CD4-positive, alpha-beta T cell treated with Interleukin-6 for 4 hours (primary cell): ENCODE data around the gene BIRC7.

Experiments used
- DNase-seq: peaks from one replicate; pipeline ENCODE4 v3.0.0-alpha.2; 2020; ENCODE audit warnings: mixed read lengths

The BIRC7 gene

GRCh38 chr20:63268671-63269439 is 33.1 kb downstream of the BIRC7 start:
- no peak for DNase-seq

GRCh38 chr20:63269724-63270123 is 34.0 kb downstream of the BIRC7 start:
- no peak for DNase-seq

DNA sequence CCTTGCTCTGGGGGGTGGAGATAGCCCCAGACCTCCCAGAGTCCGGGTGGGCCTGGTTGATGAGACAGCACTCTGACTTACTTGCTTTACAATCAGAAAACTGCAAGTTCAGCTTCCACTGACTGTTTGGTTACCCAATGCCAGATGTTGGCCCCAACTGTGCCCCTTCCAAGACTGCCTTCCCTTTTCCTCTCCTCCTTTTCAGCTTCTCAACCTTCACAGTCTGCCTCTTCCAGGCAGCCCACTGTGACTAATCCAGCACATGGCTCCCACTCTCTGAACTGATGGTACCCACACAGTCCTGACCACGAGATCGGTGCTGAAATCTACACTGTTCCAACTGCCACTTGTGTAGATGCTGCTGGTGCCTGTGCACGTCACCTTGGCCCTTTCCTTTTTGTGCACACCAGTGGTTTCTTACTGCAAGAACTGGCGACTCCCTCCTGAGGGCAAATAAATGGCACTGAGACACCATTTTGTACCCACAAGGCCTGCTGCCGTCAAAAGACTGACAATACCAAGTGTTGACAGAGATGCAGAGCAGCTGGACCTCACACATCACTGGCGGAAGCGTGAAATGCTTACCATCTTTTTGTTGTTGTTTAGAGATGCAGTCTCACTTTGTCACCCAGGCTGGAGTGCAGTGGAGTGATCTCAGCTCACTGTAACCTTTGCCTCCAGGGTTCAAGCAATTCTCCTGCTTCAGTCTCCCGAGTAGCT is 35.1 kb downstream of the BIRC7 start:
- no peak for DNase-seq

- peak; percentile 90 for DNase-seq
Observed at GRCh38 chr20:63272105-63273058, 36.7 kb downstream of the BIRC7 start, which contains the start of gene ARFGAP1. ARFGAP1 (plus strand) TSS chr20:63272813; CDS start chr20:63275581, 2,768 bp downstream.

DNA sequence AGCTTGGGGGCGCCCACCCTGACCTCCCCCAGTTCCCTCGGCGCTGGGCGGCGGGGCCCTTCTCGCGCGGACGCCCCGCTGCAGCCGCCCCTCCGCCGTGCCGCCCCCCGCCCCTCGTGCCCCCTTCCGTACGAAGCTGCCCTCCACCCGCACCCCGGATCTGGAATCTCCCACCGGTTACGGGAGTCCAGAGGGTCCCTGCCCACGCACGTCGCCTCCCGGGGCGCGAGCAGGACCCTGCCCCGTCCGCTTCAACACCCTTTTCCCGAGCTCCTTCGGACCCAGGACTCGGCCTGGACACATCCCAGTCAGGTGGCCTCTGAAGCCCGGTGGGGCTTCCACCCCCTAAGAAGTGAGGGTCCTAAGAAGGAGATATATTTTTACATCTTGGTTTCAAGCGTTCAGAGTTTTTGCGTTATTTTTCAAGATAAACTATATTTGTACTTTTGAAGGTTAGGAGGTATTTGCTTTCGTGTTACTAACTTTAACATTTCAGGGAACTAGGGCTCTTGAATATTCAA is 37.4 kb downstream of the BIRC7 start:
- DNase-seq: no peak

- DNase-seq: no peak
Observed at GRCh38 chr20:63273635-63274380, 38.1 kb downstream of the BIRC7 start.

DNA sequence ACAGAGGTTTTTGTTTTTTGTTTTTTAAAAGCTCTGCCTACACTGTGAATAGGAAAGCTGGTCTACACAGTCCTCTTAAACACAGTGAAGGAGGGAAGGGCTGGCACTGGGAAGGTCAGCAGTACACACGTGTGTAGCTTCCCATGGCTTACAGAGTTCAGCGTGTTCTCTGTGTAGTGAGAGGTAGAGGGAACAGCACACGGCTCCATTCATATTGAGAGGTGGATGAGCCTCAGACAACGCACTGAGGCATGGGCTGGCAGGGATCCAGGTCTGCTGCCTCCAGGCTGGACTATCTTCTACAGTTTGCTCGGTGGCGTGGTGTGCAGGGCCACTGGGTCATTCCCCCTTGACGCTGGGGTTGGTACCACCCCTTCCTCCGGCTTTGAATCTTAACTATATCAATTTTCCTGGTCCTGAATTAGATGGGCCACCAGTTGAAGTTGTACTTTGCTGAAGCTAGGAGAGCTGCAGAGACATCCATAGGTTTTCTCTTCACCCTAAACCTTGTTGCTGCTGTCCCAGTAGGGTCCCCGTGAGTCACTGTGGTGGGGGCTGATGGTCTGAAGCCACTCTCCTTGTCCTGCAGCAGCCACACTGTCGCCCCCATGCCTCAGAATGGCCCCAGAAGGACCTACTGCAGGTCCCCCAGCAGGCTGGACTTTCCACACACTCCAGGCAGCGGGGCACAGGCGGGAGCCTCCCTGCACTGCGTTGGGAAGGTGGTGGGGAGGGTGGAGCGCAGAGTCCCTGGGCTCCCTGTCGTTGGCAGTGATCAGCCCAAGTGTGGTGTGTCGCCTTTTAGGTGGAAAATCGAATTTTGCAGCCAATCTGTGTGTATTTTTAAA is 38.9 kb downstream of the BIRC7 start:
- no peak for DNase-seq

DNA sequence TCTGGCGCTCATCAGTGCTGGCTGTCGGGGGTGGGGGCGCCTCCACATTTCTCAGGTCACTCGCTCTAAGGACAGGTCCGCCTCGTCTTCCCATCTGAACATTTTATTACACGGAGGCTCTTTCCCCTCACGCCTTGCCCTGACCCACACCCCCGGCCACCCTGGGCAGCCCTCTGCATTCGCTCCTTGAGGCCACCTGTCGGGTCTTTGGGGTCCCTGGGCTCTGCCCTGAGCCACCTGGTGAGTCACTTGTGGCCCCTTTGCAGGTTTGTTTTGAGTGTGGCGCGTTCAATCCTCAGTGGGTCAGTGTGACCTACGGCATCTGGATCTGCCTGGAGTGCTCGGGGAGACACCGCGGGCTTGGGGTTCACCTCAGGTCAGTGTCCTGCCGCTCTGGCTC is 40.1 kb downstream of the BIRC7 start:
- no peak for DNase-seq

- DNase-seq: no peak
Observed at GRCh38 chr20:63276956-63277355, 41.3 kb downstream of the BIRC7 start.

DNA sequence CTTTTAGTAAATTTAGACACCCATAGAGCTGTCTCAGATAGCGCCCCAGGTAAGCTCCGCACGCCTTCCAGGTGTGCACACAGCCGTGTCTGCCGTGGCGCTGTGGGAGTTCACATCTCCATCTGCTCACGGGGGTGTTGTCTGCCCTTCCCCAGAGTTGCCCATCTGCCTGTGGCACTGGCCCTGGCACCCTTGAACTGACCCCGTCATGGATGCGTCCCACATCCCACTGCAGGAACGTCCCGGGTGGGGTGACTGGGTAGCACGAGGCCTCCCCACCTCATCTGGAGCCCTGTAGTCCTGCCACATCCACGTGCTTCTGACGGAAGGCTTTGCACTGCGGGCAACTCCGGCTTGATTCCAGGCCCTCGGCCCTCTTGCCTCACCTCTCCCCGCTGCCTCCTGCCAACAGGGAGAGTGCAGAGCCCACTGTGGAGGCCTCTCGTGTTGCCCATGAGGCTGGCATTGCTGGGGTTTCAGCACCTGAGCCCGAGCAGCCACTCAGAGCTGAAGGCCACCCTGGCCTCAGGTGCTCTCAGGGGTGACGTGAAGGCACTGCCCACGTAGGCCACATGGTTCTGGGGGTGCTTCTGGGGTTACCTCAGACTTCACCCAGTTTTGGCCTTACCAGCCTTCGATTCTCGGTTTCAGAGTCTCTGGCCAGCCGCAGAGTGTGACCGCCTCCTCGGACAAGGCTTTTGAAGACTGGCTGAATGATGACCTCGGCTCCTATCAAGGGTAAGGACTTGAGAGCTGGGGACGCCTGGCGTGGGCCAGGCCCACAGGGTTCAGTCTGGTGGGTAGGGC is 42.0 kb downstream of the BIRC7 start:
- no peak for DNase-seq

DNA sequence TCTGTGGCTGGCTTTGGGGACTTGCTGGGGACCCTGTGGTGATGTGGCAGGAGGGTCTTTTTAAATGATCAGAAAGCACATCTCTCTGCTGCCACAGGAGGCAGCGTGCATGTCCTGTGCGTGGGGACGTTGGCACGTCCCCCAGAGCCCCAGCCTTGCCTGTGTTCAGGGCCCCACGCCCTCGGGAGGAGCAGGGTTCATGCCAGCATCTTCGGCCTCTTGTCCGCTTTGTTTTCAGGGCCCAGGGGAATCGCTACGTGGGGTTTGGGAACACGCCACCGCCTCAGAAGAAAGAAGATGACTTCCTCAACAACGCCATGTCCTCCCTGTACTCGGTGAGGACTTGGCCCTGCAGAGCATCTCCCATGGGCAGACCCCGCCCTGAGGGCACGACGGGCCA is 43.0 kb downstream of the BIRC7 start:
- no peak for DNase-seq

DNA sequence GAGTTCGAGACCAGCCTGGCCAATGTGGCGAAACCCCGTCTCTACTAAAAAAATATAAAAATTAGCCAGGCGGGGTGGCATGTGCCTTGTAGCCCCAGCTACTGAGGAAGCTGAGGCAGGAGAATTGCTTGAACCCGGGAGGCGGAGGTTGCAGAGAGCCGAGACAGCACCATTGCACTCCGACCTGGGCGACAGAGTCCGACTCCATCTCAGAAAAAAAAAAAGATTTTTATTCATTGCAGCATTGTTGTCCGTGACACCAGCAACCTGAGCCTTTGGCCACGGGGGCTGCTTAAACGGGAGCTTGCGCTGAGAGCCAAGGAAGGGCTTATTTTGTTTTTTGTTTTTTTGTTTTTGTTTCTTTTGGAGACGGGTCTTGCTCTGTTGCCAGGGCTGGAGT is 44.2 kb downstream of the BIRC7 start:
- no peak for DNase-seq

DNA sequence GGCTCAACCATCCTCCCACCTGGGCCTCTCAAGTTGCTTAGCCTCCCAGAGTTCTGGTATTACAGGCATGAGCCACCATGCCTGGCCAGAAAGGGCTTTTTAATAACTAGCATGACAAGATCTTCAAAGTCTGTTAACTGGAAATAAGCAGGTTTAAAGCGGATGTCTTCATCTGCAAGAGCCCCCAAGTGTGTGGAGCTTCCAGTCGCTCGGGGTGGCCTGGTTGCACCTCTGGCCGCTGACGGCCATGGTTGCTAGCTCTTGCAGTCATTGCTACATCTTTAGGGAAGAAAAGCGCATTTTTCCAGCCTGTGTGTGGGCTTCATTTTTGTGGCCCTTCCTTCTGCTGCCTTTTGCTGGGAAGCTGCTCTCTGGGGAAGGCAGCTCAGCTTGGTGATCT is 44.7 kb downstream of the BIRC7 start:
- DNase-seq: no peak

- DNase-seq: no peak
Observed at GRCh38 chr20:63280929-63281545, 45.3 kb downstream of the BIRC7 start.

DNA sequence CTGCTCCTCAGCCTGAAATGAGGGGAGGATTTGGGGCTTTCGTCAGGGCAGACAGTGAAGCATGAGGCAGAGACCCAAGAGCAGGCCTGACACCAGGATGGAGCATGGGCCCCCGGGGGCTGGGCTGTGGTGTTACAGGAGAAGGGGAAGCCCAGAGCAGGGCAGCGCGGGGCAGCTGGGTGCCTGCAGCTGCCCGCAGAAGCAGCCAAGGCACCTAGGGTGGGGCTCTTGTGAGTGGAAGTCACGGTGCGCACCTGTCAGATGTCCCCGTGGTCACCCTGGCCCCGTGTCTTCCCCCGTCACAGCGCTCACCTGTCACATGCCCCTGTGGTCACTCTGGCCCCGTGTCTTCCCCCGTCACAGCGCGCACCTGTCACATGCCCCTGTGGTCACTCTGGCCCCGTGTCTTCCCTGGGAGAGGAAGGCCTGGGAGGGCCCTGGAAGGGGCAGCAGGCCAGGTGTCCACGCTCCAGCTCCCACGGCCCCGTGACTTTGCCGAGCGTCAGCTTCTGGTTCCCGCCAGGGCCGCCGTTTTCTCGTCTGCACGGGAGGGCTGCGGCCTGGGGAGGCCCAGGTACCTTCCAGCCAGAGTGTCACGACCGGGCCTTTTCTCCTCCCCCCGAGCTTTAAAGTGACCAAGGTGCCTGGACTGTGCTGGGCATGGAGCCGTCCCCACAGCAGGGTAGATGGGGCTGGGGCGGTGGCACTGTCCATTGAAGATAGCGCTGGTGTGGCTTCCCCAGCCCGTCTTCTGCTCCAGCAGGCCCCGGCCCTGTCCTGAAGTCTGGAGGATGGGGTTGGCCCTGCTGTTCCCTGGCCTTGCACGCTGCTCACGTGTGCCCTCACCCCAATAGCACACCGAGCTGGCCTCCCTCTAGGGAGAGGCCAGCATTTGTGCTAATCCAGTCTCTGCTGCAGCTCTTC is 46.3 kb downstream of the BIRC7 start:
- no peak for DNase-seq

GRCh38 chr20:63282946-63283345 is 47.2 kb downstream of the BIRC7 start:
- DNase-seq: no peak

GRCh38 chr20:63283397-63284082 is 47.8 kb downstream of the BIRC7 start:
- DNase-seq: peak; percentile 11

- peak; percentile 33 for DNase-seq
Observed at GRCh38 chr20:63284083-63284440, 48.4 kb downstream of the BIRC7 start.
